ENCODE data around the gene ABHD8.

The ABHD8 gene

GRCh38 chr19:17303167-17303939 lies at the start of gene ABHD8:
TSS of gene ABHD8 (minus strand) at chr19:17303425. CDS start at chr19:17301616, 1,809 bp downstream.
- H3K27ac ChIP-seq: peak within 1 kb of the TSS; percentile 81
- TF ChIP-seq CTCF (conservative IDR thresholded peaks at IDR 0.05) (peak; percentile 78), ZFX (IDR thresholded peaks at IDR 0.05) (peak; percentile 53; the same call in 1 of the 2 replicates)

- TF ChIP-seq ZFX (IDR thresholded peaks at IDR 0.05) (no peak), CTCF (conservative IDR thresholded peaks at IDR 0.05) (no peak)
- no peak overlapping the region for H3K27ac ChIP-seq
These were observed 49.5 kb upstream of the ABHD8 start for GRCh38 chr19:17352608-17353280.

- H3K27ac ChIP-seq: no peak overlapping the region
- TF ChIP-seq ZFX (IDR thresholded peaks at IDR 0.05) (no peak), CTCF (conservative IDR thresholded peaks at IDR 0.05) (no peak)
These were observed 48.7 kb upstream of the ABHD8 start for GRCh38 chr19:17351815-17352435.

- H3K27ac ChIP-seq: no peak overlapping the region
These were observed 45.5 kb upstream of the ABHD8 start for GRCh38 chr19:17348700-17349099.

GRCh38 chr19:17347877-17348276 lies 44.7 kb upstream of the ABHD8 start:
- TF ChIP-seq ZFX (IDR thresholded peaks at IDR 0.05) (no peak), CTCF (conservative IDR thresholded peaks at IDR 0.05) (no peak)
- H3K27ac ChIP-seq: no peak overlapping the region

More at GRCh38 chr19:17348700-17349099, 45.5 kb upstream of the ABHD8 start:
- TF ChIP-seq CTCF (conservative IDR thresholded peaks at IDR 0.05) (no peak), ZFX (IDR thresholded peaks at IDR 0.05) (no peak)

GRCh38 chr19:17347361-17347760 lies 44.1 kb upstream of the ABHD8 start:
- H3K27ac ChIP-seq: no peak overlapping the region
- TF ChIP-seq CTCF (conservative IDR thresholded peaks at IDR 0.05) (no peak), ZFX (IDR thresholded peaks at IDR 0.05) (no peak)

Measured in C4-2B (cell line).